Ascending aorta (tissue), 2 donors: Measurements from ENCODE around the gene KCNIP1. TPM values are rescaled to one million over a fixed set of nuclear protein-coding genes. Genes with fewer than 3 reads are reported as not detected.

Source experiments
- DNase-seq, 2 donors: peaks; one replicate each; pipeline ENCODE4 v3.0.0-alpha.2; 2019; ENCODE audit warnings: low spot score in 2 of 2
- H3K27ac ChIP-seq, 2 donors: fragments of 200-600 bp; sonication (generic); one replicate each; pipeline ENCODE4 v1.5.1; 2016 to 2017; ENCODE audit warnings: mild to moderate bottlenecking in 1 of 2
- H3K27me3 ChIP-seq: fragments of 200-600 bp; sonication (generic); one replicate; pipeline ENCODE4 v1.5.1; 2017
- H3K36me3 ChIP-seq, 2 donors: fragments of 200-600 bp; sonication (generic); one replicate each; pipeline ENCODE4 v1.5.1; 2016
- H3K4me1 ChIP-seq, 2 donors: fragments of 200-600 bp; sonication (generic); one replicate each; pipeline ENCODE4 v1.5.1; 2016 to 2017; ENCODE audit warnings: mild to moderate bottlenecking in 1 of 2
- H3K4me3 ChIP-seq, 2 donors: fragments of 200-600 bp; sonication (generic); one replicate each; pipeline ENCODE4 v1.5.1; 2016 to 2017; ENCODE audit warnings: mild to moderate bottlenecking in 1 of 2
- H3K9me3 ChIP-seq, 2 donors: fragments of 200-600 bp; sonication (generic); one replicate each; pipeline ENCODE4 v1.5.1; 2016
- CTCF ChIP-seq, 3 experiments: fragments of 200-600 bp in 2 of 3; fragments of 450-650 bp in 1 of 3; sonication (generic) in 2 of 3; IDR thresholded peaks; one replicate each; pipeline ENCODE4 v1.5.1; 2016 to 2019; ENCODE audit warnings: antibody characterized with exemption in 3 of 3, mild to moderate bottlenecking in 1 of 3, moderate library complexity in 1 of 3
- intact Hi-C: fragments of 100-400 bp; cut with DNase I; formaldehyde crosslinking; loops from one replicate; pipeline ENCODE4 v1.15.1; 2023
- total RNA-seq: library from RNA; depleted of rRNA; stranded (reverse); fragments of >200 nt; gene quantifications from one replicate; pipeline ENCODE4 v1.1.0, GENCODE V29; 2016

KCNIP1 gene
- total RNA-seq, 1 donor from 2014 or later, result not detected

DNA sequence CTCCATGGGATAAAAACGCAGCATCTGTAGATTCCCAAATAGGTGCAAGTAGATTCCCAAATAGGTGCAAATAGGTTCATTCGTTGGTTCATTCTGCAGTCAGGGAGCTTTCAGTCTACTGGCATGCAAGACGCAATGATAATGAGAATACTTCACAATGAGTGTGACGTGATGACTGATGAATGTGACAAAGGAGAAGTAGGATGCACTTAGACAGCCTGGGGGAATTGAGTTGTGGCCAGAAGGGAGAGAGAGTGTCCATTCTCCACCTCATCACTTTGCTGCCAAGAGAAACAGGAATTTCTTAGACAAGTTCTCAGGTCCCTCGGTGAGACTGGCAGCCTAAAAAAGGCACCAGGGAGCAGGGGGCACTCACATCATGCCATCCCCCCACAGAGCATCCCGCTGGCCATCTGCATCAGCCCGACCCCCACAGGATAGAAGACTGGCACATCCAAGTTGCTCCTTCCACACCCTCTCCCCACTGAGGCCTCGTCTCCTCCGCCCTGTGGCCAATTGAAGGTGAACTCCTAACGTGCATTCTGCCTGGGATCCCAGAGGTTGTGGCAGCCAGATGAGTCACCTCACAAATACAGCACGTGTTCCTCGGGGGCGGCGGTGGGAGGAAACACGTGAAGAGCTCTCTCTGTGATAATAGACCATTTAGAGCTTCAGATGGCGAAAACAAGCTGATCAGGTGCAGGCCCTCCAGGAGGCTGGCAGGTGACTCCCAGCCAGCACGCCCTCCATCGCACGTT, 19.9 kb upstream of the KCNIP1 start:
- no peak overlapping the region for H3K4me3 ChIP-seq
- no peak for DNase-seq
- no peaks in the 10 kb centered on the region for H3K27me3 ChIP-seq
- no peak overlapping the region for H3K27ac ChIP-seq
- H3K36me3 ChIP-seq, result no peaks in the 10 kb centered on the region
- TF ChIP-seq CTCF (IDR thresholded peaks at IDR 0.05), result no peak
- H3K9me3 ChIP-seq, result no peaks in the 10 kb centered on the region
- no peaks in the 10 kb centered on the region for H3K4me1 ChIP-seq
- intact Hi-C loops, result no loop called here

DNA sequence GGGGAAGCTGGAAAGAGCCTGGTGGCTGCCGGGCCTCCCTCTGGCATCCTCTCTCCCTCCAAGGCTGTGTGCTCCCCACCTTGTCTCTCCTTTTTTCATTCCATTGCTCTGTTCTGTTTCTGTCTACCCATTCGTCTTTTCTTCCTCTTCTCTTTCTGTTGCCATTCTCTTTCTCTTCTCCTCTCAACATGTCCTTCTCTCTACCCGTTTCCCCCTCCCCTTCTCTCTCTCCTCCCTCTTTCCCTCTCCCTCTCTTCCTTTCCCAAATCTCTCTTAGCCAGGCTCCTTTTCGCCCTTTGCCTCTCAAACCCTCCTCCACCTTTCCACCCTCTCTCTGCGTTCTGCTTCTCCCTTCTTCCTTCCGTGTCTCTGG, 19.4 kb upstream of the KCNIP1 start:
- no peak overlapping the region for H3K4me3 ChIP-seq
- no peak for DNase-seq
- intact Hi-C loops, result no loop called here
- no peaks in the 10 kb centered on the region for H3K4me1 ChIP-seq
- H3K36me3 ChIP-seq, result no peaks in the 10 kb centered on the region
- no peaks in the 10 kb centered on the region for H3K27me3 ChIP-seq
- TF ChIP-seq CTCF (IDR thresholded peaks at IDR 0.05), result no peak
- no peaks in the 10 kb centered on the region for H3K9me3 ChIP-seq
- H3K27ac ChIP-seq, result no peak overlapping the region

DNA sequence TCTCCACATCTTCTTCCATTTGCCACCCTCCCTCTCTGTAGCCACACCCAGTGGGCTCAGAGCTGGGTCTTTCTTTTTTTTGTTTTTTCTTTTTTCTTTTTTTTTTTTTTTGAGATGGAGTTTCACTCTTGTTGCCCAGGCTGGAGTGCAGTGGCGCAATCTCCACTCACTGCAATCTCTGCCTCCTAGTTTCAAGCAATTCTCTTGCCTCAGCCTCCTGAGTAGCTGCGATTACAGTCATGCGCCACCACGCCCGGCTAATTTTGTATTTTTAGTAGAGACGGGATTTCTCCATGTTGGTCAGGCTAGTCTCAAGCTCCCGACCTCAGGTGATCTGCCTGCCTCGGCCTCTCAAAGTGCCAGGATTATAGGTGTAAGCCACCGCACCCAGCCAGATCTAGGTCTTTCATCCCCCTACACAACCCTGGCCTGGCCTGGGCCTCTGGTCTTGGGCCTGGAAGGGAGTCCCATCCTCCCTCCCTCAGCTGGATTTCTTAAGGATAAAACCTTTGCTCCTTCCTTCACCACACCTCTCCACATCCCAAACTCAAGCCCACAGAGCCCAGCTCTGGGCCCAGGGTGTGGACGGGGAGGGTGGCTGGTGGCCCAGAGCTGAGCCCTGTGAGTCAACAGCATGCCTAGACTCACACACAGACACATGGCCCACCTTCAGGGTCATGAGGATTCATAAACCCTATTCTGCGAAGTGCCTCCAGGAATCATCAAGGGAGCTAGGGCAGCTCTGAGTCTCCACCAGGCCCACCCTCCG, 18.8 kb upstream of the KCNIP1 start:
- no peak for TF ChIP-seq CTCF (IDR thresholded peaks at IDR 0.05)
- Histone ChIP-seq H3K36me3 (no peaks in the 10 kb centered on the region), H3K4me3 (no peak overlapping the region), H3K27ac (no peak overlapping the region), H3K4me1 (no peaks in the 10 kb centered on the region), H3K9me3 (no peaks in the 10 kb centered on the region), H3K27me3 (no peaks in the 10 kb centered on the region)
- no peak for DNase-seq
- intact Hi-C loops, result no loop called here

DNA sequence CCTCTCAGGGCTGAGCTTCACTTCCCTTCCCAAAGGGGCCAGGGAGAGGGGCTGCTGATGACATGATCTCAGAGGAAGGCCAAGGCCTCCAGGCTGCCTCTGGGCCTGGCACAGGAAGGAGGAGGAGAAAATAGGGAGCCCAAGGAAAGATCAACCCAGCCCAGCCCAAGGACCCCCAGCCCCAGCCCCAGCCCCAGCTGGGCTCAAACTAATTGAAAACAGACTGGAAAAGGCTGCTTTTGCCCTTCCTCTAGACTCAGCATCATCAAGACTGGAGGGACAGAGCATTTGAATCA, 18.3 kb upstream of the KCNIP1 start:
- TF ChIP-seq CTCF (IDR thresholded peaks at IDR 0.05), result no peak
- no peak overlapping the region for H3K27ac ChIP-seq
- intact Hi-C loops, result no loop called here

DNA sequence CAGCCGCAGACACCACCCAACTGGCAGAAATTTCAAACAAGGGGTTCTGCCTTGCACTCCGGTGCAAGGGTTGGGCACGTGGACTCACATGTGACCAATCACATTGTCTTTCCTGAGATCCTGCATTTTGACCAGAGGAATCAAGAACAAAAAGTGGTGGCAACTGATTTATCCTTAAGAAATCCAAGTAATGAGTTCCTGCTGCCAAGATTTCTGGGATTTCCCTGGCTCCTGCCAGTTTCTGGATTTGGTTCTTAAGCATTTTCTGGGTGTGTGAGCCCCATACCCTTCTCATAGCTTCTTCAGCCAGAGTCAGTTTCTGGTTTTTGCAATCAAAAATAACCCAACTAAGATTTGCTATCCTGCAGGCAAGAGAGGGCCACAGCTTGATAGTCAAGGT, 17.4 kb upstream of the KCNIP1 start:
- no peak overlapping the region for H3K4me3 ChIP-seq
- H3K27ac ChIP-seq, result no peak overlapping the region
- no peaks in the 10 kb centered on the region for H3K9me3 ChIP-seq
- intact Hi-C loops, result no loop called here
- H3K4me1 ChIP-seq, result peaks cover 0 to 2% of the 10 kb centered on the region in 2 donors
- DNase-seq, result no peak
- no peaks in the 10 kb centered on the region for H3K36me3 ChIP-seq
- TF ChIP-seq CTCF (IDR thresholded peaks at IDR 0.05), result no peak
- H3K27me3 ChIP-seq, result no peaks in the 10 kb centered on the region

More for the DNA sequence above, 18.3 kb upstream of the KCNIP1 start:
- Histone ChIP-seq H3K4me1 (no peaks in the 10 kb centered on the region), H3K4me3 (no peak overlapping the region), H3K27me3 (no peaks in the 10 kb centered on the region), H3K9me3 (no peaks in the 10 kb centered on the region), H3K36me3 (no peaks in the 10 kb centered on the region)
- DNase-seq, result no peak
